Measurements from ENCODE around the gene SIX1.

DNA sequence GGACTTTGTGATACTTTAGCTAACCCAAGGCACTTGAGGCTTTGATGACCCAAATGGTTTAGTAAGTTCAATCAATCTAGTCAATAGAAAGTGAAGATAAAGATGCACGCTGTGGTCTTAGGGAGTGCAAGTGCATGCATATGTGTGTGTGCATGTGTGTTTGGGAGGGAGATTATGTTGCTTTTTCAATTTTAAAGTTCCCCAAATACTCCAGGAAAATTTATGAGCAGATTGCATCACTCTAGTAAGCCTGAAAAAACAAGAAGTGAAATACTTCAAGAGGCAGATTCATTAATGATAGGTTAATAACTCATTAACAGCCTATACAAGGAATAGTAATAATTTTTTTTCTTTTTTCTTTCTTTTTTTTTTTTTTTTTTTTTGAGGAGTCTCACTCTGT is 12.4 kb upstream of the SIX1 start:
- TF ChIP-seq, protein P1, sequence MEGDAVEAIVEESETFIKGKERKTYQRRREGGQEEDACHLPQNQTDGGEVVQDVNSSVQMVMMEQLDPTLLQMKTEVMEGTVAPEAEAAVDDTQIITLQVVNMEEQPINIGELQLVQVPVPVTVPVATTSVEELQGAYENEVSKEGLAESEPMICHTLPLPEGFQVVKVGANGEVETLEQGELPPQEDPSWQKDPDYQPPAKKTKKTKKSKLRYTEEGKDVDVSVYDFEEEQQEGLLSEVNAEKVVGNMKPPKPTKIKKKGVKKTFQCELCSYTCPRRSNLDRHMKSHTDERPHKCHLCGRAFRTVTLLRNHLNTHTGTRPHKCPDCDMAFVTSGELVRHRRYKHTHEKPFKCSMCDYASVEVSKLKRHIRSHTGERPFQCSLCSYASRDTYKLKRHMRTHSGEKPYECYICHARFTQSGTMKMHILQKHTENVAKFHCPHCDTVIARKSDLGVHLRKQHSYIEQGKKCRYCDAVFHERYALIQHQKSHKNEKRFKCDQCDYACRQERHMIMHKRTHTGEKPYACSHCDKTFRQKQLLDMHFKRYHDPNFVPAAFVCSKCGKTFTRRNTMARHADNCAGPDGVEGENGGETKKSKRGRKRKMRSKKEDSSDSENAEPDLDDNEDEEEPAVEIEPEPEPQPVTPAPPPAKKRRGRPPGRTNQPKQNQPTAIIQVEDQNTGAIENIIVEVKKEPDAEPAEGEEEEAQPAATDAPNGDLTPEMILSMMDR (IDR thresholded peaks at IDR 0.05), result no peak
- TF ChIP-seq POLR2AphosphoS5 (IDR thresholded peaks at IDR 0.05) (no peak), EP300 (IDR thresholded peaks at IDR 0.05) (no peak), POLR2A (IDR thresholded peaks at IDR 0.05) (no peak)
